GM19025 (cell line): ENCODE results near the gene BOLA2B.

ENCODE experiments used
- ATAC-seq: cut with Tn5 transposase; IDR thresholded peaks from one replicate; pipeline ENCODE4 v1.9.1; 2021; ENCODE audit warnings: mild to moderate bottlenecking, low read depth, moderate library complexity; ENCODE audit not compliant: unreplicated experiment

The BOLA2B gene

GRCh38 chr16:30145657-30146056 is 47.8 kb downstream of the BOLA2B start:
- no peak for ATAC-seq

DNA sequence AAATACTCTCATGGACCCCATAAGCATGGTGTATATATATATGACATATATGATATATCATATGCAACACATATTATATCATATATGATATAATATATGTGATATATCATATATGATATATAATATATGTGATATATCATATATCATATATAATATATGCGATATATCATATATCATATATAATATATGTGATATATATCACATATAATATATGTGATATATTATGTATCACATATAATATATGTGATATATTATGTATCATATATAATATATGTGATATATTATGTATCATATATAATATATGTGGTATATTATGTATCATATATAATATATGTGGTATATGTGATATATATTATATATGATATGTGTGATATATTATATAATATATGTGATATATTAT is 48.5 kb downstream of the BOLA2B start:
- ATAC-seq = no peak

- ATAC-seq = no peak
Observed at GRCh38 chr16:30144017-30144416, 49.4 kb downstream of the BOLA2B start.

DNA sequence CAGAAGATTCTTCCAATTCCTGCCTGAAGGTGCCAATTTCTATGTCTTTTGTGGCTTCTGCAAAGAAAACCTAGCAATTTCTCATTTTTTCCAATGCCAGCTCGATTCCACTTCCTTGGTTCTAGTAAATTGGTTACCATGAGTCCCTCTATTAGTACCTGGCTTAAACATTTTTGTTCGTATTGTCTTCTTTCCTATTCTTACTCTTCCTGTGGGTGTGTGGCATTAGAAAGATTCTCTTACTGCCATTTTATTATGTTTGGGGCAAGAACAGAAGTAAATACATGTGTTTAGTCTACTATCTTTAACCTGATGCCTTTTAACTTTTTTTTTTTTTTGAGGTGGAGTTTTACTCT is 50.1 kb downstream of the BOLA2B start:
- ATAC-seq = no peak
